Activated naive CD8-positive, alpha-beta T cell treated with anti-CD3 and anti-CD28 coated beads, Interleukin-2, amount 10 ng/mL, durations not matched to agents 7 days and 5 days (primary cell): ENCODE results near the gene SLC29A3. TPM values are rescaled to one million over a fixed set of nuclear protein-coding genes. Genes with fewer than 3 reads are reported as not detected.

ENCODE experiments used
- ATAC-seq: fragments of 150-1000 bp; cut with Tn5 transposase; one replicate; pipeline ENCODE4 v1.10.0; 2021; ENCODE audit warnings: low read depth, moderate library complexity
- POLR2A ChIA-PET: fragments of 350-600 bp; sonication (Branson Sonifier 250); formaldehyde crosslinking; loops from one replicate; lab custom pipeline; 2021; ENCODE audit warnings: antibody characterized with exemption; lab: Charles Lee
- DNase-seq: peaks from one replicate; pipeline ENCODE4 v3.0.0; 2021
- H3K27ac Mint-ChIP-seq: one replicate; pipeline ENCODE4 v1.8.0; 2022; ENCODE audit warnings: mild to moderate bottlenecking, mixed read lengths
- H3K27me3 Mint-ChIP-seq: one replicate; pipeline ENCODE4 v1.8.0; 2022; ENCODE audit warnings: mild to moderate bottlenecking, moderate library complexity, mixed read lengths
- H3K36me3 Mint-ChIP-seq: one replicate; pipeline ENCODE4 v1.8.0; 2021; ENCODE audit warnings: mild to moderate bottlenecking, mixed read lengths
- H3K4me1 Mint-ChIP-seq: one replicate; pipeline ENCODE4 v1.8.0; 2021; ENCODE audit warnings: mixed read lengths
- H3K4me3 Mint-ChIP-seq: one replicate; pipeline ENCODE4 v1.8.0; 2022; ENCODE audit warnings: mild to moderate bottlenecking, moderate library complexity, mixed read lengths
- H3K9me3 Mint-ChIP-seq: one replicate; pipeline ENCODE4 v1.8.0; 2021; ENCODE audit warnings: mixed read lengths
- total RNA-seq, 2 experiments: library from RNA; stranded (reverse); gene quantifications; one replicate each; pipeline ENCODE4 v1.2.3, GENCODE V29; 2021

The SLC29A3 gene
- total RNA-seq, 2 experiments from 2014 or later = 5.6 to 5.8 TPM

GRCh38 chr10:71326464-71326881 lies 7.4 kb downstream of the SLC29A3 start:
- ATAC-seq (no peak), DNase-seq (no peak)
- Mint-ChIP-seq H3K4me3 (no peak overlapping the region), H3K9me3 (peaks cover 1% of the 10 kb centered on the region), H3K36me3 (peaks cover 9% of the 10 kb centered on the region), H3K27me3 (no peaks in the 10 kb centered on the region), H3K27ac (no peak overlapping the region), H3K4me1 (peaks cover 7% of the 10 kb centered on the region)
- POLR2A ChIA-PET = no interaction called here

GRCh38 chr10:71330789-71331404 lies 11.8 kb downstream of the SLC29A3 start:
- POLR2A ChIA-PET = no interaction called here
- Mint-ChIP-seq H3K27me3 (no peaks in the 10 kb centered on the region), H3K4me3 (no peak overlapping the region), H3K36me3 (no peaks in the 10 kb centered on the region), H3K27ac (no peak overlapping the region), H3K4me1 (no peaks in the 10 kb centered on the region), H3K9me3 (no peaks in the 10 kb centered on the region)
- ATAC-seq (no peak), DNase-seq (no peak)

GRCh38 chr10:71331736-71332135 lies 12.7 kb downstream of the SLC29A3 start:
- Mint-ChIP-seq H3K4me3 (no peak overlapping the region), H3K4me1 (no peaks in the 10 kb centered on the region), H3K36me3 (no peaks in the 10 kb centered on the region), H3K9me3 (no peaks in the 10 kb centered on the region), H3K27me3 (no peaks in the 10 kb centered on the region), H3K27ac (no peak overlapping the region)
- POLR2A ChIA-PET = no interaction called here
- ATAC-seq (no peak), DNase-seq (no peak)

GRCh38 chr10:71332466-71332865 lies 13.4 kb downstream of the SLC29A3 start:
- Mint-ChIP-seq H3K4me1 (no peaks in the 10 kb centered on the region), H3K27ac (no peak overlapping the region), H3K27me3 (no peaks in the 10 kb centered on the region), H3K4me3 (no peak overlapping the region), H3K36me3 (no peaks in the 10 kb centered on the region), H3K9me3 (no peaks in the 10 kb centered on the region)
- ATAC-seq (no peak), DNase-seq (no peak)
- POLR2A ChIA-PET = no interaction called here

- Mint-ChIP-seq H3K9me3 (no peaks in the 10 kb centered on the region), H3K27ac (no peak overlapping the region), H3K4me1 (no peaks in the 10 kb centered on the region), H3K27me3 (no peaks in the 10 kb centered on the region), H3K36me3 (no peaks in the 10 kb centered on the region), H3K4me3 (no peak overlapping the region)
- POLR2A ChIA-PET = no interaction called here
- DNase-seq = no peak
- no peak for ATAC-seq
Measured at GRCh38 chr10:71333129-71333887, 14.2 kb downstream of the SLC29A3 start.

GRCh38 chr10:71334221-71334791 lies 15.2 kb downstream of the SLC29A3 start:
- POLR2A ChIA-PET = interaction anchor here (1.6 kb wide), 1 partner anchor 42 kb away, joined by 3 read pairs; no protein-coding TSS in a partner anchor

GRCh38 chr10:71335173-71335708 lies 16.2 kb downstream of the SLC29A3 start:
- H3K27me3 Mint-ChIP-seq = no peaks in the 10 kb centered on the region
- ATAC-seq (no peak), DNase-seq (no peak)
- no peaks in the 10 kb centered on the region for H3K4me1 Mint-ChIP-seq
- POLR2A ChIA-PET = interaction anchor here (1.6 kb wide), 1 partner anchor 41 kb away, joined by 3 read pairs; no protein-coding TSS in a partner anchor
- H3K4me3 Mint-ChIP-seq = no peak overlapping the region
- H3K27ac Mint-ChIP-seq = peak overlapping the region; percentile 65
- no peaks in the 10 kb centered on the region for H3K36me3 Mint-ChIP-seq
- no peaks in the 10 kb centered on the region for H3K9me3 Mint-ChIP-seq

More at GRCh38 chr10:71334221-71334791, 15.2 kb downstream of the SLC29A3 start:
- Mint-ChIP-seq H3K27ac (no peak overlapping the region), H3K27me3 (no peaks in the 10 kb centered on the region), H3K9me3 (no peaks in the 10 kb centered on the region), H3K4me1 (no peaks in the 10 kb centered on the region), H3K4me3 (no peak overlapping the region), H3K36me3 (no peaks in the 10 kb centered on the region)
- DNase-seq (no peak), ATAC-seq (no peak)

- Mint-ChIP-seq H3K27ac (no peak overlapping the region), H3K9me3 (no peaks in the 10 kb centered on the region), H3K27me3 (no peaks in the 10 kb centered on the region), H3K4me1 (no peaks in the 10 kb centered on the region), H3K36me3 (no peaks in the 10 kb centered on the region), H3K4me3 (no peak overlapping the region)
- POLR2A ChIA-PET = no interaction called here
- DNase-seq (no peak), ATAC-seq (no peak)
Measured at GRCh38 chr10:71336632-71337031, 17.6 kb downstream of the SLC29A3 start.

- Mint-ChIP-seq H3K36me3 (no peaks in the 10 kb centered on the region), H3K4me1 (no peaks in the 10 kb centered on the region), H3K9me3 (no peaks in the 10 kb centered on the region), H3K27ac (no peak overlapping the region), H3K27me3 (no peaks in the 10 kb centered on the region), H3K4me3 (no peak overlapping the region)
- DNase-seq (no peak), ATAC-seq (no peak)
- POLR2A ChIA-PET = no interaction called here
Measured at GRCh38 chr10:71337219-71337701, 18.2 kb downstream of the SLC29A3 start.

- no peak overlapping the region for H3K4me3 Mint-ChIP-seq
- H3K27ac Mint-ChIP-seq = no peak overlapping the region
- no peaks in the 10 kb centered on the region for H3K27me3 Mint-ChIP-seq
- ATAC-seq (no peak), DNase-seq (no peak)
- H3K9me3 Mint-ChIP-seq = no peaks in the 10 kb centered on the region
- no peaks in the 10 kb centered on the region for H3K36me3 Mint-ChIP-seq
- no peaks in the 10 kb centered on the region for H3K4me1 Mint-ChIP-seq
- POLR2A ChIA-PET = no interaction called here
Measured at GRCh38 chr10:71338728-71339495, 19.9 kb downstream of the SLC29A3 start.

GRCh38 chr10:71339796-71340589 lies 20.9 kb downstream of the SLC29A3 start:
- Mint-ChIP-seq H3K4me1 (no peaks in the 10 kb centered on the region), H3K4me3 (no peak overlapping the region), H3K27ac (no peak overlapping the region), H3K36me3 (no peaks in the 10 kb centered on the region), H3K9me3 (no peaks in the 10 kb centered on the region), H3K27me3 (no peaks in the 10 kb centered on the region)
- ATAC-seq (no peak), DNase-seq (no peak)
- POLR2A ChIA-PET = no interaction called here

GRCh38 chr10:71342573-71343391 lies 23.7 kb downstream of the SLC29A3 start:
- POLR2A ChIA-PET = no interaction called here
- H3K9me3 Mint-ChIP-seq = no peaks in the 10 kb centered on the region
- H3K27me3 Mint-ChIP-seq = no peaks in the 10 kb centered on the region
- H3K4me1 Mint-ChIP-seq = no peaks in the 10 kb centered on the region
- DNase-seq (no peak), ATAC-seq (no peak)
- H3K4me3 Mint-ChIP-seq = no peak overlapping the region
- H3K36me3 Mint-ChIP-seq = no peaks in the 10 kb centered on the region
- H3K27ac Mint-ChIP-seq = no peak overlapping the region
